Neural progenitor cell (in vitro differentiated cells): ENCODE data around the gene SRRD. TPM values are rescaled to one million over a fixed set of nuclear protein-coding genes. Genes with fewer than 3 reads are reported as not detected.

Experiments used
- DNase-seq: peaks from one replicate; pipeline ENCODE4 v3.0.0-alpha.2; 2016; ENCODE audit warnings: low spot score
- H2AFZ ChIP-seq: fragments of 200-600 bp; sonication (generic); replicated peaks from 2 replicates; pipeline ENCODE4 v1.6.1; 2016; ENCODE audit warnings: antibody characterized with exemption
- H3F3A ChIP-seq: fragments of 200-600 bp; sonication (generic); 2 replicates; pipeline ENCODE4 v1.6.1; 2016; ENCODE audit warnings: antibody characterized with exemption, low read depth
- H3K27ac ChIP-seq: fragments of 200-600 bp; sonication (generic); 2 replicates; pipeline ENCODE4 v1.5.1; 2016; ENCODE audit warnings: mild to moderate bottlenecking
- H3K27me3 ChIP-seq: fragments of 200-600 bp; sonication (generic); 2 replicates; pipeline ENCODE4 v1.6.1; 2016; ENCODE audit warnings: mild to moderate bottlenecking, moderate library complexity
- H3K36me3 ChIP-seq: fragments of 200-600 bp; sonication (generic); 2 replicates; pipeline ENCODE4 v1.5.1; 2016
- H3K4me1 ChIP-seq: fragments of 200-600 bp; sonication (generic); 2 replicates; pipeline ENCODE4 v1.6.1; 2016; ENCODE audit warnings: mixed run types
- H3K4me2 ChIP-seq: fragments of 200-600 bp; sonication (generic); 2 replicates; pipeline ENCODE4 v1.6.1; 2016
- H3K4me3 ChIP-seq: fragments of 200-600 bp; sonication (generic); 2 replicates; pipeline ENCODE4 v1.5.1; 2016
- H3K79me2 ChIP-seq: fragments of 200-600 bp; sonication (generic); 2 replicates; pipeline ENCODE4 v1.6.1; 2016; ENCODE audit warnings: low read depth
- H3K9ac ChIP-seq: fragments of 200-600 bp; sonication (generic); 2 replicates; pipeline ENCODE4 v1.6.1; 2016
- H3K9me3 ChIP-seq: fragments of 200-600 bp; sonication (generic); 2 replicates; pipeline ENCODE4 v1.5.1; 2016; ENCODE audit warnings: low read depth
- H4K20me1 ChIP-seq: fragments of 200-600 bp; sonication (generic); 2 replicates; pipeline ENCODE4 v1.6.1; 2016; ENCODE audit warnings: low read depth
- H3K27ac Mint-ChIP-seq: 3 replicates; pipeline ENCODE4 v1.8.0; 2021; ENCODE audit warnings: mixed read lengths
- H3K27me3 Mint-ChIP-seq: 2 replicates; pipeline ENCODE4 v1.8.0; 2022; ENCODE audit warnings: low read depth, mild to moderate bottlenecking, inconsistent platforms, moderate library complexity, mixed read lengths; ENCODE audit not compliant: insufficient read depth
- H3K36me3 Mint-ChIP-seq: 3 replicates; pipeline ENCODE4 v1.8.0; 2021; ENCODE audit warnings: mixed read lengths
- H3K4me1 Mint-ChIP-seq: 3 replicates; pipeline ENCODE4 v1.8.0; 2021; ENCODE audit warnings: mixed read lengths
- H3K4me3 Mint-ChIP-seq: 3 replicates; pipeline ENCODE4 v1.8.0; 2021; ENCODE audit warnings: mild to moderate bottlenecking, moderate library complexity, mixed read lengths
- H3K9me3 Mint-ChIP-seq: 3 replicates; pipeline ENCODE4 v1.8.0; 2020; ENCODE audit warnings: mixed read lengths
- EZH2 ChIP-seq: fragments of 200-600 bp; sonication (generic); IDR thresholded peaks from 2 replicates; pipeline ENCODE4 v1.6.1; 2017; ENCODE audit warnings: antibody characterized with exemption, mild to moderate bottlenecking, moderate library complexity
- EZH2phosphoT487 ChIP-seq: fragments of 200-600 bp; sonication (generic); IDR thresholded peaks from 2 replicates; pipeline ENCODE4 v1.6.1; 2017; ENCODE audit warnings: antibody characterized with exemption
- total RNA-seq: library from RNA; depleted of rRNA; stranded (reverse); fragments of >200 nt; gene quantifications from 2 replicates; pipeline ENCODE4 v1.2.3, GENCODE V29; 2015; ENCODE audit warnings: low replicate concordance
- TF ChIP-seq, protein P1 (sequence below): fragments of 200-600 bp; sonication (generic); IDR thresholded peaks from 2 replicates; pipeline ENCODE4 v1.5.1; 2017; ENCODE audit warnings: antibody characterized with exemption, mild to moderate bottlenecking

SRRD gene
- total RNA-seq, 1 donor from 2014 or later, result 36.0 TPM

DNA sequence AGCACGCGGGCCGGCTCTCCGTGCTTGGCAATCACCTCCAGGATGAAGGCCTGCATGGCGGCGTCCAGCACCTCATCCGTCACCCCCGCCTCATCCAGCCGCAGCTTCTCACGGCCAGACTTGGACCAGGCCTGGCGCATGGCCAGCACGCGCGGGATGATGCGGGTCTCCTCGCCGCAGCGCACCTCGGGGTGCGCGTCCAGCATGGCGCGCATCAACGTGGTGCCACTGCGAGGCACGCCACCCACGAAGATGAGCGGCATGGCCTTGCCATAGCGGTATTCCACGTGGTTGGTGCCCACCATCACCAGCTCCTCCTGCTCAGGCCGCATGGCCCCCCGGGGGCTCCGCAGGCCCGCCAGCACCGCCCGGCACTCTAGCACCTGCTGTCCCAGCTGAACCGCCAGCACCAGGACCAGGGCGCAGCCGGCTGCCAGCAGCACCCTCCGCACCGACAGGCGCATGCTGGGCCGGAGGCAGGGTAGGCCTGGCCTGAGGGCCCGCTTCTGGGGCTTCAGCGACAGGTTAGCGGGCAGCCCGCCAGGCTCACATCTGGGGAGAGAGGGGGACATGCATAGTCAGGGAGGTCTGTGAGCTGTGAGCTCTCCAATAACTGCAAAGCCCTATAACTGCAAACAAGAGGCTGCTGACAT is 57.6 kb downstream of the SRRD start:
- DNase-seq, result no peak
- no peak overlapping the region for H3K4me3 Mint-ChIP-seq

DNA sequence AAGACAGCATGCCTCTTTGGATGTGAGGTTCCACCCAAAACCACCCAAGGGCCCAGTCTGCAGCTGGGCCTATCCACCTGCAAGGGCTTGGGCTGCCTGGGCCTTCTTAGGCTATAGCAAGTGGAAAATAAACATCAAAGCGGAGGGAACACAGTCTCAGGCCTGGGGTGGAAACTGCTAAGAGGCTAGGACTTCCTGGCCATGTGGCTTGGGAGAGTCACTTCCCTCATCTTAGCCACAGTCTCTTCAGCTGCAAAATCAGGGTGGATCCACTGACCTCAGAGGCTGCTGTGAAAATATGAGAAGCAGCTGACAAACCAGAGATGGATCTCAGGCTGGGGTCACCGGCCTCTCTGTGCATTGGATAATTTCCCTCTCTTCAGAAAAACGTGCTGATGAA is 59.2 kb downstream of the SRRD start:
- H3K79me2 ChIP-seq, result peaks cover 16% of the 10 kb centered on the region
- H3K27me3 Mint-ChIP-seq, result no peaks in the 10 kb centered on the region
- H3K4me3 Mint-ChIP-seq, result no peak overlapping the region
- no peak overlapping the region for H3K9ac ChIP-seq
- H3K27ac Mint-ChIP-seq, result no peak overlapping the region
- no peak for DNase-seq
- H4K20me1 ChIP-seq, result peaks cover 21% of the 10 kb centered on the region
- H3K4me3 ChIP-seq, result no peak overlapping the region
- no peaks in the 10 kb centered on the region for H3K9me3 Mint-ChIP-seq
- H3K27me3 ChIP-seq, result no peaks in the 10 kb centered on the region
- no peak overlapping the region for H2AFZ ChIP-seq
- H3K36me3 Mint-ChIP-seq, result no peaks in the 10 kb centered on the region
- H3K4me1 ChIP-seq, result no peaks in the 10 kb centered on the region
- no peak for TF ChIP-seq EZH2
- TF ChIP-seq, protein P1, sequence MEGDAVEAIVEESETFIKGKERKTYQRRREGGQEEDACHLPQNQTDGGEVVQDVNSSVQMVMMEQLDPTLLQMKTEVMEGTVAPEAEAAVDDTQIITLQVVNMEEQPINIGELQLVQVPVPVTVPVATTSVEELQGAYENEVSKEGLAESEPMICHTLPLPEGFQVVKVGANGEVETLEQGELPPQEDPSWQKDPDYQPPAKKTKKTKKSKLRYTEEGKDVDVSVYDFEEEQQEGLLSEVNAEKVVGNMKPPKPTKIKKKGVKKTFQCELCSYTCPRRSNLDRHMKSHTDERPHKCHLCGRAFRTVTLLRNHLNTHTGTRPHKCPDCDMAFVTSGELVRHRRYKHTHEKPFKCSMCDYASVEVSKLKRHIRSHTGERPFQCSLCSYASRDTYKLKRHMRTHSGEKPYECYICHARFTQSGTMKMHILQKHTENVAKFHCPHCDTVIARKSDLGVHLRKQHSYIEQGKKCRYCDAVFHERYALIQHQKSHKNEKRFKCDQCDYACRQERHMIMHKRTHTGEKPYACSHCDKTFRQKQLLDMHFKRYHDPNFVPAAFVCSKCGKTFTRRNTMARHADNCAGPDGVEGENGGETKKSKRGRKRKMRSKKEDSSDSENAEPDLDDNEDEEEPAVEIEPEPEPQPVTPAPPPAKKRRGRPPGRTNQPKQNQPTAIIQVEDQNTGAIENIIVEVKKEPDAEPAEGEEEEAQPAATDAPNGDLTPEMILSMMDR, result no peak
- no peak for TF ChIP-seq EZH2phosphoT487
- H3K4me2 ChIP-seq, result no peak overlapping the region
- no peaks in the 10 kb centered on the region for H3F3A ChIP-seq
- no peaks in the 10 kb centered on the region for H3K9me3 ChIP-seq
- no peak overlapping the region for H3K27ac ChIP-seq
- no peaks in the 10 kb centered on the region for H3K36me3 ChIP-seq
- peaks cover 2% of the 10 kb centered on the region for H3K4me1 Mint-ChIP-seq

More for the DNA sequence above, 57.6 kb downstream of the SRRD start:
- Histone ChIP-seq H2AFZ (no peak overlapping the region), H3K36me3 (no peaks in the 10 kb centered on the region), H4K20me1 (peaks cover 18% of the 10 kb centered on the region), H3K9me3 (no peaks in the 10 kb centered on the region), H3K27ac (no peak overlapping the region), H3K4me2 (no peak overlapping the region), H3K4me3 (no peak overlapping the region), H3K79me2 (peaks cover 8% of the 10 kb centered on the region), H3K4me1 (no peaks in the 10 kb centered on the region), H3K9ac (no peak overlapping the region), H3K27me3 (no peaks in the 10 kb centered on the region), H3F3A (no peaks in the 10 kb centered on the region)
- Mint-ChIP-seq H3K36me3 (peaks cover 5% of the 10 kb centered on the region), H3K4me1 (peaks cover 2% of the 10 kb centered on the region), H3K27ac (no peak overlapping the region), H3K9me3 (no peaks in the 10 kb centered on the region), H3K27me3 (no peaks in the 10 kb centered on the region)
- TF ChIP-seq EZH2phosphoT487 (no peak), EZH2 (no peak)
- TF ChIP-seq, protein P1, result no peak

Other genes starting within 250 kb of the SRRD start
- gene ASPHD2, start 54.6 kb upstream of the SRRD start, total RNA-seq, result 9.3 and 12.7 TPM in 2 replicates
- 65.3 and 95.5 TPM in 2 replicates for gene HPS4, start 94 bp upstream of the SRRD start, total RNA-seq
- 22.2 and 26.2 TPM in 2 replicates for gene TFIP11, start 28.6 kb downstream of the SRRD start, total RNA-seq
- 31.7 and 59.5 TPM in 2 replicates for gene TPST2, start 106.3 kb downstream of the SRRD start, total RNA-seq
- 0.53 TPM in 1 of 2 replicates, not detected in the other for gene CRYBB1, start 134.2 kb downstream of the SRRD start, total RNA-seq
- 1.1 and 1.6 TPM in 2 replicates for gene CRYBA4, start 138.1 kb downstream of the SRRD start, total RNA-seq
- 262 and 277 TPM in 2 replicates for gene MIAT, start 173.7 kb downstream of the SRRD start, total RNA-seq